HuH-7 (cell line): ENCODE results near the gene OR2M5.

Experiments
- DNase-seq: peaks from one replicate; pipeline ENCODE4 v3.0.0; 2011; ENCODE audit warnings: low spot score

Gene OR2M5

GRCh38 chr1:248144513-248145198 lies at the start of gene OR2M5:
TSS of gene OR2M5 (plus strand) at chr1:248145148. CDS start at chr1:248145148, 0 bp downstream.
- no peak for DNase-seq

GRCh38 chr1:248098529-248098928 lies 46.4 kb upstream of the OR2M5 start:
- no peak for DNase-seq

- no peak for DNase-seq
Measured at GRCh38 chr1:248102847-248103246, 42.1 kb upstream of the OR2M5 start.

GRCh38 chr1:248111157-248111556 lies 33.8 kb upstream of the OR2M5 start:
- DNase-seq: no peak

- DNase-seq: no peak
Measured at GRCh38 chr1:248114890-248115289, 30.1 kb upstream of the OR2M5 start.

- DNase-seq: no peak
Measured at GRCh38 chr1:248127653-248128052, 17.3 kb upstream of the OR2M5 start.

- no peak for DNase-seq
Measured at GRCh38 chr1:248136811-248137210, 8.1 kb upstream of the OR2M5 start.

- DNase-seq: no peak
Measured at GRCh38 chr1:248140846-248141245, 4.1 kb upstream of the OR2M5 start.

GRCh38 chr1:248143311-248143710 lies 1.6 kb upstream of the OR2M5 start:
- DNase-seq: no peak

GRCh38 chr1:248152056-248152827 lies 7.3 kb downstream of the OR2M5 start:
- no peak for DNase-seq

- DNase-seq: no peak
Measured at GRCh38 chr1:248155927-248156326, 11.0 kb downstream of the OR2M5 start.

GRCh38 chr1:248158758-248159157 lies 13.8 kb downstream of the OR2M5 start:
- DNase-seq: no peak

GRCh38 chr1:248164031-248164430 lies 19.1 kb downstream of the OR2M5 start:
- DNase-seq: no peak

- DNase-seq: no peak
Measured at GRCh38 chr1:248165186-248165585, 20.2 kb downstream of the OR2M5 start.

- no peak for DNase-seq
Measured at GRCh38 chr1:248174521-248174920, 29.6 kb downstream of the OR2M5 start, which contains the start of gene OR2M2. TSS of gene OR2M2 (plus strand) at chr1:248174821. CDS start at chr1:248179986, 5,165 bp downstream.

GRCh38 chr1:248183996-248184395 lies 39.0 kb downstream of the OR2M5 start:
- no peak for DNase-seq

GRCh38 chr1:248187363-248187762 lies 42.4 kb downstream of the OR2M5 start:
- DNase-seq: no peak

- DNase-seq: no peak
Measured at GRCh38 chr1:248189026-248189425, 44.1 kb downstream of the OR2M5 start.

GRCh38 chr1:248194117-248194516 lies 49.2 kb downstream of the OR2M5 start:
- DNase-seq: no peak
